KG1 (cell line): Measurements from ENCODE around the gene CRYBA4.

Experiments
- DNase-seq: peaks from one replicate; lab custom pipeline; 2025; lab: John Stamatoyannopoulos, UW

Gene CRYBA4

GRCh38 chr22:26660961-26661578 lies 39.3 kb downstream of the CRYBA4 start:
- no peak for DNase-seq

DNA sequence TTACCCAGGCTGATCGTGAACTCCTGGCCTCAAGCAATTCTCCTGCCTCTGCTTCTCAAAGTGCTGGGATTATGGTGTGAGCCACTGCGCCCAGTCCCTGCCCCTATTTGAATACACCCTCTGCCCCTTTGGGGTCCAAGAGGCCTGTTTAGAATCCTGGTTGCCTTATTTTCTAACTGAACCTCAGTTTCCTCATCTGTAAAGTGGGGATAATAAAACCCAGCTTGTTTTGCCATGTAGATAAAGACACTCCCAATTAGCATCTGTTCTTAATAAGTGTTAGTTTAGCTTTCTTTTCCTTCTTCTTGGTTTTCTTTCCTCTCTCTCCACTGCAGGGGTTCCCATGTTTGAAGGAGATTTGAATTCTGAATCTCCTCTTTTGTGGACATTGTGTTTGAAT lies 40.4 kb downstream of the CRYBA4 start:
- DNase-seq, result no peak

GRCh38 chr22:26663374-26663923 lies 41.7 kb downstream of the CRYBA4 start:
- DNase-seq, result no peak

DNA sequence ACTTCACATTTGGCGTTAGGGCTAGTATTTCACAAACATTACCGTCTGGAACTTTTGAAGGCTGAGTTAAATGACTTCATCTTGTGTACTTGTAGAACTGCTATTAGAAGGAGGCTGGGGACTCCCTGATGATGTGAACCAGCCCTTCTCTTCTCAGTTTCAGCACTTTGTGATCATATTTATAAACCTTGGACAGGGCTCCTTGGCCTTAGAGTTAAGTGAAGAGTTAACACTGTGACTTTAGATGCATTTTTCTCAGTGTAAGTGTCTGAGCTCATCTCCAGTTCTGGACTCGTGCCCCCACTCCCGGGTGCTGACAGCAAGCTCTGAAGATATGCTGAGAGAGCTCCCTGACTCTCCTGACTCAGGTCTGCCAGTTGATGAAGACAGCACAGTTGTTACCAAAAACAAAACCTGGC lies 44.1 kb downstream of the CRYBA4 start:
- no peak for DNase-seq

DNA sequence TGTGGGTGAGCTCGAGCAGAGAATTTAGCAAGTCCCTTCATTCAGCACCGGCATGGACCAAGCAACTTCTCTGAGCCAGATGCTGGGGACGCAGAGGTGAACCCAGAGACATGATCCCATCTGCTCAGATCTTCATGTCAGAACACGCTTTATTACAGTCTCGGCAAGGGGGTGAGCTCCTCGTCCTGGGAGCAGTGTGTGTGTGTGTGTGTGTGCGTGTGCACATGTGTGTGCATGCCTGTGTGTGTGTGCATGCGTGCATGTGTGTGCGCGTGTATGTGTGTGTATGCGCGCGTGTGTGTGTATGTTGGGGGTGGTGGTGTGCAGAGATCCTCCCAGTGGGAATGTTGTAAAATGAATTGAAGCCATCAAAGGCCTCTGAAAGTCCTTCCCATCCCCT lies 45.4 kb downstream of the CRYBA4 start:
- no peak for DNase-seq

- peak; percentile 9 for DNase-seq
These were observed 47.3 kb downstream of the CRYBA4 start for GRCh38 chr22:26669060-26669481.

DNA sequence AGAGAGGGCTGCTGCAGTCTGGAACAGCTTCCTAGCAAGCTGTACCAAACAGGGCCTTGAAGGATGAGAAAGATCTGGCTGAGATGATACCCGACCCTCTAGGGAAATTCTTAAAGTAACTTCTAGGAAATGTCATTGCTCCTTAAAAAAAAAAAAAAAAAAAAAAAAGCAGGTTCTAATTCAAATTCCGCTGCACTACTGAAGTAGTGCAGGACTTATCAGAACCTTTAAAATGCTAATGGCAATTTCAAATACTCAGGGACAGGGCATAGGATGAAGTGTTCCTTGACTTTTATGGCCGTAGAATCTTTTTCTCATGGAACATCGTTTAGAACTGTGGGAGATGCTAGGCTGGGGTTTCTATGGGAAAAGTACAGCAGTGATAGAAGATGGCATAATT lies 48.7 kb downstream of the CRYBA4 start:
- DNase-seq, result no peak

DNA sequence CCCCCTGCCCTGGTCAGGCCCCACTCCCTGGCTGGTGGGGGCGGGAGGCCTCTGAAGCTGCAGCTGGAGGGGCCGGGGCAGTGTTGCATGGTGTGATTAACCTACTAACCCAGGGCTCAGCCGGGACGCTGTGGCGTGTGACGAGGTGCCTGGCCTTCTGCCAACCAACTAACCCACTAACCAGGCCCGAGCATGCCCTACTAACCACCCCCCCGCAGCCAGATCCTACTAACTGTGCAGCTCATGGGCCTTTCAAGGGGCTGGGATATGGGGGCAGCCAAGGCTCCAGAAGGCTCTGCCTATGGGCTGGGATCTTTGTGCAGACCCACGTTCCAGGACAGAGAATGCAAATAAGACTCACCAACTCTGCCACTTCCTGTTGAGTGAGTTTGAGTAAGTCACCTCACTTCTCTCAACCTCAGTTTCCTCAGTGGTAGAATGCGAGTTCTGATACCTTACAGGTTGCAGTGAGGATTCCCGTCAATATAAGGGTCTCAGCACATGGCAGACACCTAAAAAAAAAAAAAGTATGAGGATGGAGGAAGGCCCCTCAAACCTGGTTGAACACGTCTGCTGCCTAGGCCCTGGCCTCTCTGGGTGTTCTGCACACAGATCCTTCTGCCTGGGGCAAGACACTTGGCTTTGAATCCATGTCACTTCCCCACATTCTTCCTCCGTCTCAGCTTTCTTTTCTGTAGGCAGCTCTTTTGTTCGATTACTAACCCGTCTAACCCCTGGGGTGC lies 49.7 kb downstream of the CRYBA4 start:
- DNase-seq, result peak; percentile 46

GRCh38 chr22:26672060-26672471 lies 50.3 kb downstream of the CRYBA4 start:
- DNase-seq, result peak; percentile 63

DNA sequence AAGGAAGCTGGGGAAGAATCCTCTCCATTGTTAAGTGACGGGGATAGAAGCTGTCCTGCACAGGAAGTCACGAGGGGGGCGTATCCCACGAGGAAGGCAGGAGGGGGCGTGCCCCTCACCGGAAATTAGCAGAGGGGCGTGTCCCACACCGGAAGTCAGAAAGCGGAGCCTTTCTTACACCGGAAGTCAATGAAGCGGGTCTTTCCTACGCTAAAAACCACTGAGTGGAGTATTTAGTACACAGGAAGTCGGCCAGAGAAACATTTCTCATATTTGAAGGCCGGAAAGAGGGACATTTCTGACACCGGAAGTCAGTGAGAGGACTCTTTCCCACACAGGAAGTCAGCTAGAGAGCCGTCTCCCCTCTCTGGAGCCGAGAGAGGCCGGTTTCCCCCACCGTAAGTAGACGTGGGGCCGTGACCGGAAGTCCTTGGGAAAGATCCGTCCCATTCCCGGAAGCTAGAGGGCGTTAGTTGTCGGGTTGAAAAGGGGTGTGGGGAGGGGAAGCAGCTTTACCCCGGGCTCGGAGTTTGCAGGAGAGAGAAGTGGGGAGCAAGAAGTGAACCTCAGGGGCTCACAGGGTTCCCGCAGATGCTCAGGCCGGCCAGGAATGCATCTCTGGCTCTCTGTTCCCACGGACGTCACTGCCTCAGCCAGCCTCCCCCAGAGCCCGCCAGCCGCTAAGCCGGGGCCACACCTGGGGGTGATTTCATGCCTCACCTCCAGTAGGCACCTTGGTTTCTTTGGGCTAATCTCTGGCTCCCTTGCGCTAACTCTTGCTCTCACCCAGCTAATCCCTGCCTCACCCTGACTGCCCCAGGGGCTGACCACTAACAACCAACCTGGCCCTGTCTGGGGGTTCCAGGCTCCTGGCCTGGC lies 51.1 kb downstream of the CRYBA4 start:
- DNase-seq, result peak; percentile 93

GRCh38 chr22:26673486-26673885 lies 51.7 kb downstream of the CRYBA4 start:
- DNase-seq, result no peak

GRCh38 chr22:26674211-26675190 lies 52.7 kb downstream of the CRYBA4 start:
- DNase-seq, result no peak

DNA sequence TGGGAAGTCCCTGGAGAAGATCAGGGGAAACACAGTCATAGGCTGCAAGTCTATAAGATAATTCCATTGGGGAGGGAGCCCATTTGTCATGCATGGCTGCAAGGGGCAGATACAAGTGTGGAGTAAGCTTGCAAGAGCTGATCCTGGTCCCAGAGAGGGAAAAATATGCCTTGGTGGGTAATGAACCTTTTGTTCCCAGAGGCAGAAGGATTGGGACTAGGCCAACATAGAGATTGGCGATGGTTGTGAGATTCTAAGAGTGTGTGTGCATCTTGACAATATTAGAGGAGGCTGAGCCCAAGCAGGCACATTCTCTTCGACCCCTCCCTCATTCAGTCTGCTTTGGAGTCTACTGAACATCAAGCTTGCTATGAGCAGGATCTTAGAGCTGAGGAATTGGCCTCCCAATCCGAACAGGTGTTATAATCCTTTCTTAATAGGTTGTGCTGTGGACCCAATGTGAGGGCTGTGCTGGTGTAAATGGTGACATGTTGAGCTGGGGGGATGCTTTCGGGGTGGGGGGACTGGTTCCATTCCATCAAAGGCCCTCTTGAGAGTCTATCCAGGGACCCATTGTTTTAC lies 54.0 kb downstream of the CRYBA4 start:
- DNase-seq, result no peak

- no peak for DNase-seq
These were observed 55.5 kb downstream of the CRYBA4 start for GRCh38 chr22:26677217-26677616.

- peak; percentile 73 for DNase-seq
These were observed 57.4 kb downstream of the CRYBA4 start for GRCh38 chr22:26679003-26679629.
